HG02840 (cell line): ENCODE results near the gene DOCK2.
"Not testable (repeated sequence)": the region's sequence is repeated elsewhere in the genome, so short reads cannot be mapped to it uniquely, and the experiment has no call there.

Source experiments
- ATAC-seq: cut with Tn5 transposase; IDR thresholded peaks from one replicate; pipeline ENCODE4 v1.9.1; 2021; ENCODE audit warnings: mild to moderate bottlenecking, moderate library complexity, moderate number of reproducible peaks; ENCODE audit not compliant: unreplicated experiment, low FRiP score

The DOCK2 gene

GRCh38 chr5:169748174-169748573 is 111.1 kb downstream of the DOCK2 start:
- no peak for ATAC-seq

DNA sequence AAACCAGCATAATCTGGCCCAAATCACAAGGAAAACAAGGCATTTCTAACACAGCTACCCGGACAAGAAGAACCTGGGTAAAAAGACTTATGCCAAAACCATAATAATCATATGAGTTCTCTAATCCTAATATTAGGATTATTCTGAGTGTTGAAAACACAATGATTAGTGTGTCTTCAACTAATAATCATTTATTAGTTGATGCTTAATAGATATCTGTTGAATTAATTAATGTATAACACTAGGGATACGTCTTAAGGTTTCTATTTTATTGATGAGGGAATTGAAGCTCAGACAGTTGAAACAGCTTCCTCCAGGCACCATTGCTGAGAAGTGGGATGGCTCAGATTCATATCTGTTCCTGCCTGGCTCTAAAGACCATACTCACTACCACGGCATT is 112.2 kb downstream of the DOCK2 start:
- ATAC-seq: no peak

- no peak for ATAC-seq
These were observed 114.4 kb downstream of the DOCK2 start for GRCh38 chr5:169751490-169751889.

DNA sequence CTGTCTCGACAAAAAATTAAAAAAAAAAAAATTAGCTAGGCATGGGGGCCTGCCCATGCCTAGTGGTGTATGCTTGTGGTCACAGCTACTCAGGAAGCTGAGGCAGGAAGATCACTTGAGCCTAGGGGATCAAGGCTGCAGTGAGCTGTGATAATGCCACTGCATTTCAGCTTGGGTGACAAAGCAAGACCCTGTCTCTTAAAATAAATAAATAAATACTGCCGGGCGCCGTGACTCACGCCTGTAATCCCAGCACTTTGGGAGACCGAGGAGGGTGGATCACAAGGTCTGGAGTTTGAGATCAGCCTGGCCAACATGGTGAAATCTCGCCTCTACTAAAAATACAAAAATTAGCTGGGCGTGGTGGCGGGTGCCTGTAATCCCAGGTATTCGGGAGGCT is 115.5 kb downstream of the DOCK2 start:
- not testable (repeated sequence) for ATAC-seq

DNA sequence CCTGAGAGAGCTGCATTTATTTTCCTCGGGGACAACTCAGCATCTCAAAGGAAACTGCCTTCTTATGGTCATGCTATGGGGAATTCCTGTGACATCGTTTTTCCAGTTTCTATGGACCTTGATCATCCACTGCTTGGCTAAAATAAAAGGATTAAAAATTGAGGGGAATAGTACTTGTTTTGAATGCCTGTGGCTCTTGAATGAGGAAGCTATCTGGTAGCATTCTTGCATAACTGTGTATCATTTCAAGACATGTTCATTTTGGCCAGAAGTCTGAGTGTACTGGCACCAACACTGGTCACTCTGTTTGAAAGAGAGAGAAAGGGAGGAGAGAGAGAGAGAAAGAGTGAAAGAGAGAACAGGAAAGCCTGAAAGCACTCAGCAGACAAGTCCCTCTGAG is 116.7 kb downstream of the DOCK2 start:
- ATAC-seq: no peak

DNA sequence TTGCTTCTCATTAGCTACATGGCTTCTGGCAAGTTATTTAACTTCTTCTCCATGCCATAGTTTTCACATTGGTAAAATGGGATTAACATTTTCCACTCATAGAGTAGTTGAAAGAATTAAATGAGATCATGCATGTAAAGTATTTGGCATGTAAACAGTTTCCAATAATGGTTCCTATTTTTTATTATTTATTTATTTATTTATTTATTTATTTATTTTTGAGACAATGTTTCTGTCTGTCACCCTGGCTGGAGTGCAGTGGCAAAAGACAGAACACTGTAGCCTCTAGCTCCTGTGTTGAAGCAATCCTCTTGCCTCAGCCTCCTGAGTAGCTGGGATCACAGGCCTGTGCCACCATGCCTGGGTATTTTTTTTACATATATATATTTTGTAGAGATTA is 117.7 kb downstream of the DOCK2 start:
- no peak for ATAC-seq

GRCh38 chr5:169756071-169756765 is 119.1 kb downstream of the DOCK2 start:
- no peak for ATAC-seq

GRCh38 chr5:169757016-169757415 is 119.9 kb downstream of the DOCK2 start:
- ATAC-seq: no peak

DNA sequence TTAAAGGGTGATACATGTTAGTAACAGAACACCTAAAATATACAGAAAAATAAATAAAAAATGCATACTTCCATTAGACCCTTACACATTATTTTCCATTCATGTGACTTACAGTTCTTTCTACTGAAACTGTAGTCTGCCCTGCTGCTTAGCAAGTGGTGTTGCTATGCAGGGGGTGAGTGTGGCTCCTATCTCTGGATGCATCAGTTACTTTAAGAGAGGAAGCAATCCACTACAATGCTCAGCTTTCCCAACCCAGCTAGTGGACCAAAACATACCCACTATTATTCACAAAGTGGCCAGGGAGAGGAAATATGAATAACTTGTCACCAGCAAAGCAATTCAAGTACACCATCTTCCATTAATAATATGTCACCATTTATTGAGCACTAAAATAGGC is 121.8 kb downstream of the DOCK2 start:
- no peak for ATAC-seq

DNA sequence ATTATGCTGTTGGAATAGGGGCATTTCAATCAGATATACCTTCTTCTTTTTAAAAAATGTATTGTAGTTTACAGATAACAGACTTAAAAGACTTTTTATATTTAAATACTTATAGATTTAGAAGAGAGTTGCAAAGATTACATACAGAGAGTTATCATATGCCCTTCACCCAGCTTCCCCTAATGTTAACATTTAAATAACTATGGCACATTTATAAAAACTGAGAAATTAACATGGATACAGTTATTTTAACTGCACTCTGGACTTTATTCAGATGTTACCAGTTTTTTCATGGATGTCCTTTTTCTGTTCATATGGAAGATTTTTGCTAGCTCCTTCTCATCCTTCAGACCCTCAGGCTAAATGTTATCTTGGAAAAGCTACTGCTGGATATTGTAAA is 123.2 kb downstream of the DOCK2 start:
- no peak for ATAC-seq

- ATAC-seq: no peak
These were observed 125.4 kb downstream of the DOCK2 start for GRCh38 chr5:169762338-169763095.

DNA sequence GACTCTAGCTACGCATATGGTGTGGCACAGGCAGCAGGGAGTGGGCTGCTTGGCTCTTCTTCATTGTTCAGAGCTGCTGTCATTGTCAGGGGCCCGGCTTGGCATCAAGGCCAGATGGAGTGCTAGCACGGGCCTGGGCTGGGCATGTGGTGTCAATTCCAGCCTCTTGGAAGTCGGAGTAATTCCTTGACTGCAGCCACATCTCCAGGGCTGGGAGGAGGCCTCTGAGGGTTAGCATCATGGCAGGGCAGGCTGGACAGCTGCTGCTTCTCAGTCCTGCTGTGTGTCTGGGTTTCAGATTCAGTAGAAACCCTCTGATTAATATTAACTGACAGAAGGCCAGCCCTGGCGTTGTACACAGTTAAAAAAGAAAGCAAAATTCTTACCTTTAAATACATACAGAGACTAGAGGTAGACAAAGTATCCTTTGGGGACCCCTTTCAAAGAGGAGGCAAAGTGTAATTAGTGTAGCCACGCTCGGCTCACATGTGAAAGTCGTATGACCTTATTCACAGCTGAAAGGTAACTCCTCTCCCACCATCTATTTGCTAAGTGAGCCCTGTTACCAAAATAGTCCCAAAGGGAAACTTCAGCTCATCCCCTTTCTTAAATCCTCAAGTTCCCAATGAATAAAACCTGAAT is 126.4 kb downstream of the DOCK2 start:
- peak; percentile 77 for ATAC-seq

- ATAC-seq: no peak
These were observed 126.9 kb downstream of the DOCK2 start for GRCh38 chr5:169764018-169764378.

- ATAC-seq: no peak
These were observed 128.3 kb downstream of the DOCK2 start for GRCh38 chr5:169765176-169765996.

- not testable (repeated sequence) for ATAC-seq
These were observed 129.9 kb downstream of the DOCK2 start for GRCh38 chr5:169766943-169767342.

- no peak for ATAC-seq
These were observed 130.9 kb downstream of the DOCK2 start for GRCh38 chr5:169767938-169768337.

DNA sequence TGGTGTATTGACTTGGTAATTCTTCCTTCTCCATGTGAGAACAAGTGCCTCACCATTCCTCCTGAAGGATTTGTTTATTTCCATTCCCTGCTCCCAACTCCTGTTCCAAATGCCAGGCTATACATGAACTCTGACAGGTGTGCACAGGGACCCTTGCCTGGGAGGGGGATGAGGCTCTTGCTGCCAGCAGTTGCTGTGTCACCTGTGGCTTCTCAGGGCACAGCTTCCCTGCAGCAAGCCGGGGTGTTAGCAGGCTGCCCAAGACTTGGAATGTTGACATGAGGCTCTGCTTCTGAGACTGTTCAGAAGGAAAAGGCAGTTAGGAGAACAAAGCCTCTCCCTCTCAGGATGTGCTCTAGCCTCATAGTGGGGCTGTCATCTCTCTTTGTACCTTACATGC is 131.3 kb downstream of the DOCK2 start:
- ATAC-seq: no peak

DNA sequence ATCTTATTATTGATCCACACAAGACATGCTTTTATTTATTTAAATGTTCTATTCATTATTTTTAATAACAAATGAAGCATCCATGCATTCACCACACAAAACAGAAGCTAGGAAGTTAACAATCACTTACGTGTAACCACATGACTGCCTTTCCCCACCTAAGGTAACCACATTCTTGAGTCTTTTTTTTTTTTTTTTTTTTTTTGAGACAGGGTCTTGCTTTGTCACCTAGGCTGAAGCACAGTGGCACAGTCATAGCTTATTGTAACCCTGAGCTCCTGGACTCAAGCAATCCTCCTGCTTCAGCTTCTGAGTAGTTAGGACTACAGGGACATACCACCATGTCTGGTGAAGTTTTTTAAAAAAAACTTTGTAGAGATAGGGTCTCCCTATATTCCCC is 133.0 kb downstream of the DOCK2 start:
- ATAC-seq: no peak

GRCh38 chr5:169772256-169772655 is 135.2 kb downstream of the DOCK2 start:
- no peak for ATAC-seq

DNA sequence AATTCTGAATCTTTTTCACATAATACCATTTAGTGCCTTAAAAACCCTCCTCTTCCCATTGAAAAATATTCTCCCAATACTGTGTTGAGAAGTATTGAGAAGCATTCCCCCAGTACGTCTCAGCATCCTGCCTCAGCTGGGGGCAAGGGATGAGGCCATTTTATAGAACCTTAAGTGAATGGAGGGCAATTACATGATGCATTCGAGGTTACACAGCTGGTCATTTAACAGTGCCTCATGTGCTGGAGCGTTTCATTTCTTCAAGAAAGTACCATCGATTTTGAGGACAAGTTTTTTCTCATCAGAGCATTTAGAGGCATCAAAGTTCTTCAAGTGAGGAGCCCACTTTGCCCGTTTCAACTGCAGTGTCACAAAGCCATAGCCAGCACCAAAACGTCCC is 135.6 kb downstream of the DOCK2 start:
- no peak for ATAC-seq

GRCh38 chr5:169777159-169777558 is 140.1 kb downstream of the DOCK2 start:
- no peak for ATAC-seq
